GM18526 (cell line): ENCODE measurements around the gene ATN1.

ENCODE experiments used
- POLR2A ChIP-seq: IDR thresholded peaks from 3 replicates; pipeline ENCODE4 v1.6.1; 2011; ENCODE audit not compliant: insufficient read length; ENCODE audit errors: extremely low read depth

ATN1 gene

GRCh38 chr12:6987956-6988553 lies 60.3 kb downstream of the ATN1 start:
- TF ChIP-seq POLR2A = no peak
